PC-9 (cell line): ENCODE measurements around the gene ADARB2. TPM values are rescaled to one million over a fixed set of nuclear protein-coding genes. Genes with fewer than 3 reads are reported as not detected.

Source experiments
- BruUV-seq: library from RNA; stranded (reverse); fragments of 400-500 nt; replicated peaks from 2 replicates; lab custom pipeline; 2021; lab: Mats Ljungman, UMichigan
- CTCF ChIA-PET: fragments of 300-600 bp; sonication (Branson Sonifier 250); formaldehyde crosslinking; loops from one replicate; lab custom pipeline; 2022; ENCODE audit warnings: antibody characterized with exemption; lab: Charles Lee
- POLR2A ChIA-PET: fragments of 300-600 bp; sonication (Branson Sonifier 250); formaldehyde crosslinking; loops from one replicate; lab custom pipeline; 2022; ENCODE audit warnings: antibody characterized with exemption; ENCODE audit not compliant: unreplicated experiment; lab: Charles Lee
- DNase-seq, 2 experiments: peaks; one replicate each; pipeline versions ENCODE4 v3.0.0 to v3.0.0-alpha.2; 2015 to 2022; ENCODE audit warnings: mixed read lengths in 1 of 2
- H2AFZ ChIP-seq: fragments of 200-600 bp; sonication (generic); 2 replicates; pipeline ENCODE4 v1.8.1; 2017; ENCODE audit warnings: antibody characterized with exemption
- H3F3A ChIP-seq: fragments of 200-600 bp; sonication (generic); 2 replicates; pipeline ENCODE4 v1.8.1; 2017; ENCODE audit warnings: antibody characterized with exemption, mild to moderate bottlenecking, low read depth; ENCODE audit not compliant: insufficient read depth
- H3K27ac ChIP-seq: fragments of 200-600 bp; sonication (generic); 2 replicates; pipeline ENCODE4 v1.6.1; 2016; ENCODE audit warnings: mixed run types
- H3K27me3 ChIP-seq: fragments of 200-600 bp; sonication (generic); 2 replicates; pipeline ENCODE4 v1.6.1; 2016; ENCODE audit warnings: low read depth, mixed run types; ENCODE audit not compliant: insufficient read depth
- H3K36me3 ChIP-seq: fragments of 200-600 bp; sonication (generic); 2 replicates; pipeline ENCODE4 v1.6.1; 2016; ENCODE audit warnings: low read depth, mixed run types
- H3K4me1 ChIP-seq: fragments of 200-600 bp; sonication (generic); replicated peaks from 2 replicates; pipeline ENCODE4 v1.6.1; 2016; ENCODE audit warnings: mixed run types; ENCODE audit not compliant: insufficient read depth
- H3K4me2 ChIP-seq: fragments of 200-600 bp; sonication (generic); 2 replicates; pipeline ENCODE4 v1.6.1; 2017; ENCODE audit warnings: mixed run types
- H3K4me3 ChIP-seq: fragments of 200-600 bp; sonication (generic); 2 replicates; pipeline ENCODE4 v1.6.1; 2016; ENCODE audit warnings: mixed run types
- H3K79me2 ChIP-seq: fragments of 200-600 bp; sonication (generic); 2 replicates; pipeline ENCODE4 v1.6.1; 2017; ENCODE audit warnings: low read depth, mixed run types
- H3K9me2 ChIP-seq: fragments of 200-600 bp; sonication (generic); 2 replicates; pipeline ENCODE4 v1.8.1; 2017; ENCODE audit warnings: mild to moderate bottlenecking; ENCODE audit not compliant: insufficient read depth
- H3K9me3 ChIP-seq: fragments of 200-600 bp; sonication (generic); 2 replicates; pipeline ENCODE4 v1.8.1; 2016; ENCODE audit warnings: low read depth; ENCODE audit not compliant: insufficient read depth
- H4K20me1 ChIP-seq: fragments of 200-600 bp; sonication (generic); 2 replicates; pipeline ENCODE4 v1.8.1; 2017; ENCODE audit not compliant: insufficient read depth
- CTCF ChIP-seq: fragments of 200-600 bp; sonication (generic); conservative IDR thresholded peaks from 2 replicates; pipeline ENCODE4 v1.6.1; 2017; ENCODE audit warnings: mixed run types, antibody characterized with exemption, mild to moderate bottlenecking, moderate library complexity
- EZH2 ChIP-seq: fragments of 200-600 bp; sonication (generic); IDR thresholded peaks from 2 replicates; pipeline ENCODE4 v1.8.0; 2017; ENCODE audit warnings: antibody characterized with exemption, low read depth
- intact Hi-C: fragments of 100-400 bp; cut with micrococcal nuclease; formaldehyde crosslinking; loops from one replicate; pipeline ENCODE4 v1.10.0; 2022; ENCODE audit not compliant: unreplicated experiment
- total RNA-seq: library from RNA; stranded (reverse); gene quantifications from 2 replicates; pipeline ENCODE4 v1.2.3, GENCODE V29; 2021

ADARB2 gene
- total RNA-seq, 1 experiment from 2014 or later: not detected

GRCh38 chr10:1573334-1573969 lies 163.9 kb downstream of the ADARB2 start:
- Histone ChIP-seq H3K4me1 (no peaks in the 10 kb centered on the region), H3K4me2 (no peak overlapping the region), H3K4me3 (no peak overlapping the region), H3K36me3 (no peaks in the 10 kb centered on the region), H3K79me2 (no peaks in the 10 kb centered on the region), H3F3A (no peaks in the 10 kb centered on the region), H4K20me1 (no peaks in the 10 kb centered on the region), H3K9me3 (no peaks in the 10 kb centered on the region), H3K27me3 (peaks cover 29% of the 10 kb centered on the region), H3K9me2 (no peaks in the 10 kb centered on the region), H3K27ac (no peak overlapping the region), H2AFZ (no peak overlapping the region)
- TF ChIP-seq EZH2: no peak
- no peak for TF ChIP-seq CTCF
- ChIA-PET POLR2A (no interaction called here), CTCF (no interaction called here)
- DNase-seq: no peak
- BruUV-seq: no TSS peak
- intact Hi-C loops: no loop called here

GRCh38 chr10:1572519-1573333 lies 164.6 kb downstream of the ADARB2 start:
- H3K79me2 ChIP-seq: no peaks in the 10 kb centered on the region
- POLR2A ChIA-PET: no interaction called here

More at GRCh38 chr10:1572519-1573333, 164.6 kb downstream of the ADARB2 start:
- no peaks in the 10 kb centered on the region for H3K9me2 ChIP-seq
- CTCF ChIA-PET: no interaction called here
- H3K9me3 ChIP-seq: no peaks in the 10 kb centered on the region
- H4K20me1 ChIP-seq: no peaks in the 10 kb centered on the region
- H3K4me1 ChIP-seq: no peaks in the 10 kb centered on the region
- no peak for TF ChIP-seq EZH2
- no peak for TF ChIP-seq CTCF
- H3K27me3 ChIP-seq: peaks cover 33% of the 10 kb centered on the region
- no peaks in the 10 kb centered on the region for H3F3A ChIP-seq
- H3K27ac ChIP-seq: no peak overlapping the region
- no peak for DNase-seq
- H3K4me3 ChIP-seq: no peak overlapping the region
- no peak overlapping the region for H3K4me2 ChIP-seq
- intact Hi-C loops: no loop called here
- H2AFZ ChIP-seq: no peak overlapping the region
- no TSS peak for BruUV-seq
- no peaks in the 10 kb centered on the region for H3K36me3 ChIP-seq
